Tibial artery (tissue), 4 donors: Measurements from ENCODE around the gene CORO7.

Experiments used
- DNase-seq, 2 donors: peaks; one replicate each; pipeline ENCODE4 v3.0.0-alpha.2; 2019
- H3K27ac ChIP-seq, 2 donors: fragments of 200-600 bp; sonication (generic) in 1 of 2; 1 replicate in 1 of 2; 2 replicates in 1 of 2; pipeline ENCODE4 v1.5.1; 2018 to 2019; ENCODE audit warnings: mild to moderate bottlenecking in 1 of 2
- H3K27me3 ChIP-seq, 2 donors: fragments of 200-600 bp; sonication (generic) in 1 of 2; one replicate each; pipeline versions ENCODE4 v1.5.1 to v1.6.0; 2016 to 2019
- H3K36me3 ChIP-seq, 3 donors: fragments of 200-600 bp; sonication (generic) in 2 of 3; one replicate each; pipeline ENCODE4 v1.5.1; 2016 to 2019; ENCODE audit warnings: mild to moderate bottlenecking in 2 of 3
- H3K4me1 ChIP-seq, 4 donors: fragments of 200-600 bp; sonication (generic) in 2 of 4; 1 replicate in 3 of 4; 2 replicates in 1 of 4; pipeline ENCODE4 v1.5.1; 2016 to 2019
- H3K4me3 ChIP-seq, 2 donors: fragments of 200-600 bp; sonication (generic) in 1 of 2; 1 replicate in 1 of 2; 2 replicates in 1 of 2; pipeline ENCODE4 v1.5.1; 2018 to 2019; ENCODE audit warnings: mild to moderate bottlenecking in 2 of 2
- H3K9me3 ChIP-seq, 3 donors: fragments of 200-600 bp; sonication (generic) in 1 of 3; one replicate each; pipeline ENCODE4 v1.5.1; 2016 to 2019
- CTCF ChIP-seq, 2 experiments: fragments of 200-600 bp in 1 of 2; fragments of 450-650 bp in 1 of 2; IDR thresholded peaks; one replicate each; pipeline ENCODE4 v1.5.1; 2017 to 2019; ENCODE audit warnings: antibody characterized with exemption in 2 of 2, mild to moderate bottlenecking in 1 of 2, moderate library complexity in 1 of 2
- intact Hi-C: fragments of 100-400 bp; cut with DNase I; formaldehyde crosslinking; loops from one replicate; pipeline ENCODE4 v1.15.0; 2023; ENCODE audit warnings: low total_unique reads

Gene CORO7

GRCh38 chr16:4342866-4343744, 73.3 kb downstream of the CORO7 start:
- Histone ChIP-seq H3K27ac (no peak overlapping the region), H3K4me3 (no peak overlapping the region), H3K9me3 (no peaks in the 10 kb centered on the region), H3K4me1 (peaks cover 0 to 23% (median 10%) of the 10 kb centered on the region in 4 donors), H3K36me3 (peaks cover 0 to 40% (median 24%) of the 10 kb centered on the region in 3 donors), H3K27me3 (no peaks in the 10 kb centered on the region)
- DNase-seq, result no peak
- TF ChIP-seq CTCF (IDR thresholded peaks at IDR 0.05), result no peak
- intact Hi-C loops, result no loop called here

DNA sequence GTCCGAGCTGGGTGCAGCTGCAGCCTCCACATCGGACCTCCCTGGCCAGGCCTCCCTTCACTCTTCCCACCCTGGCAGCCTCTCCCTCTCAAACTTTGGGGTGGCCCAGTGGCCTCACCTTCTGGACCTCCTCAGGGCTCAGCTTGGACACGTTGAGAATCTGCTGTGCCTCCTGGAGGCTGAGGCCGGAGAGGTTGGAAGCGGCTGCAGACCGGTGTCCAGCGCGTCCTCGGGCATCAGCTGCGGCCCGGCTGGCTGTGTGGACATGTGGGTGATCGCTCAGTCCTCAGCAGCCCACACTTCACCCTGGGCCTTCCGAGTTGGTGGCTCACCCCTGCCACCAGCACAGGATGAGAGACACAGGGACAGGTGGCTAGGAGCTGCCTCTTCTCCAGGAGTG, 75.1 kb downstream of the CORO7 start:
- DNase-seq, result no peak
- Histone ChIP-seq H3K27ac (no peak overlapping the region), H3K4me1 (peaks cover 0 to 10% (median 4%) of the 10 kb centered on the region in 4 donors), H3K36me3 (peaks cover 10 to 54% (median 41%) of the 10 kb centered on the region in 3 donors), H3K4me3 (no peak overlapping the region), H3K27me3 (no peaks in the 10 kb centered on the region), H3K9me3 (no peaks in the 10 kb centered on the region)
- TF ChIP-seq CTCF (IDR thresholded peaks at IDR 0.05), result no peak
- intact Hi-C loops, result no loop called here

- Histone ChIP-seq H3K36me3 (peaks cover 17 to 62% (median 49%) of the 10 kb centered on the region in 3 donors), H3K9me3 (no peaks in the 10 kb centered on the region), H3K4me3 (no peak overlapping the region), H3K4me1 (peaks cover 0 to 10% (median 4%) of the 10 kb centered on the region in 4 donors), H3K27ac (peak overlapping the region in 1 of 2 donors; percentile 16), H3K27me3 (no peaks in the 10 kb centered on the region)
- intact Hi-C loops, result no loop called here
- DNase-seq, result no peak
- no peak for TF ChIP-seq CTCF (IDR thresholded peaks at IDR 0.05)
Measured at GRCh38 chr16:4340443-4340842, 76.0 kb downstream of the CORO7 start.

DNA sequence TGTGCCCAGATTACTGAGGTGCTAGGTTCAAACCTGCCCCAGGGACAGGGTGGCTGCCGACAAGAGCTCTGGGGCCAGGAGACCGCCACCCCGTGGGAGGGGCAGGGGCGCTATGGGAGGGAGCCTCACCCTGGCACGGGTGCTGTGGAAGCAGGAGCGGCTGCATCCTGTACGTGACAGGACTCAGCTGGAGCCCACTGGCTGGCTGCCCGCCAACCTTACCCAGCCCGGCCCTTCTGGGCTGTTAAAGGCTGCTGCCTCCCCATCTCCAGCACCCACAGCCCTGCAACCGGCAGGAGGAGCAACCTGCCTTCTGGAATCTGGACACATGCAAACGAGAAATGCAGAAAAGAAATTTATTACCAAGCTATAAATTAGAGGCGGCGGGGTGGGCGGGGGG, 76.5 kb downstream of the CORO7 start:
- intact Hi-C loops, result no loop called here
- Histone ChIP-seq H3K27ac (peak overlapping the region in 1 of 2 donors; percentile 16), H3K36me3 (peaks cover 22 to 67% (median 54%) of the 10 kb centered on the region in 3 donors), H3K9me3 (no peaks in the 10 kb centered on the region), H3K4me3 (no peak overlapping the region), H3K4me1 (peaks cover 0 to 10% (median 4%) of the 10 kb centered on the region in 4 donors), H3K27me3 (no peaks in the 10 kb centered on the region)
- no peak for TF ChIP-seq CTCF (IDR thresholded peaks at IDR 0.05)
- DNase-seq, result no peak

- no peaks in the 10 kb centered on the region for H3K9me3 ChIP-seq
- H3K4me3 ChIP-seq, result no peak overlapping the region
- H3K4me1 ChIP-seq, result peaks cover 0 to 10% (median 4%) of the 10 kb centered on the region in 4 donors
- H3K36me3 ChIP-seq, result peaks cover 27 to 72% (median 59%) of the 10 kb centered on the region in 3 donors
- DNase-seq, result no peak
- peak overlapping the region in 1 of 2 donors; percentile 16 for H3K27ac ChIP-seq
- no peaks in the 10 kb centered on the region for H3K27me3 ChIP-seq
- intact Hi-C loops, result no loop called here
- TF ChIP-seq CTCF (IDR thresholded peaks at IDR 0.05), result no peak
Measured at GRCh38 chr16:4339455-4339854, 76.9 kb downstream of the CORO7 start.
